H1 (cell line): ENCODE data around the gene OR52W1. TPM values are rescaled to one million over a fixed set of nuclear protein-coding genes. Genes with fewer than 3 reads are reported as not detected.

Experiments used
- CTCF ChIA-PET: fragments of 300-600 bp; sonication (Branson Sonifier 250); formaldehyde crosslinking; loops from one replicate; lab custom pipeline; 2021; ENCODE audit not compliant: partially characterized antibody; lab: Charles Lee
- POLR2A ChIA-PET: fragments of 300-600 bp; sonication (Branson Sonifier 250); formaldehyde crosslinking; loops from one replicate; lab custom pipeline; 2021; ENCODE audit warnings: inconsistent platforms; ENCODE audit not compliant: partially characterized antibody; lab: Charles Lee
- DNase-seq, 2 experiments: peaks; one replicate each; pipeline versions ENCODE4 v3.0.0 to v3.0.0-alpha.2; 2010 to 2022; ENCODE audit warnings: low spot score in 2 of 2, low read depth in 1 of 2, mixed read lengths in 1 of 2
- FAIRE-seq: peaks from 2 replicates; lab custom pipeline; 2011; peaks lifted over from hg19 to GRCh38; lab: Jason Lieb, UNC
- H2AFZ ChIP-seq: 2 replicates; pipeline ENCODE4 v1.8.1; 2012; ENCODE audit warnings: low read length, inconsistent platforms
- H2AK5ac ChIP-seq: 2 replicates; pipeline ENCODE4 v1.6.1; 2013; ENCODE audit warnings: low read depth, low read length
- H2BK120ac ChIP-seq: replicated peaks from 2 replicates; pipeline ENCODE3; 2013; ENCODE audit warnings: low read depth, low read length, inconsistent platforms
- H2BK12ac ChIP-seq: 2 replicates; pipeline ENCODE4 v1.6.1; 2013; ENCODE audit warnings: low read depth, low read length
- H2BK15ac ChIP-seq: 2 replicates; pipeline ENCODE4 v1.6.1; 2013; ENCODE audit warnings: low read length
- H2BK20ac ChIP-seq: 2 replicates; pipeline ENCODE4 v1.6.1; 2013; ENCODE audit warnings: low read length
- H2BK5ac ChIP-seq: 2 replicates; pipeline ENCODE4 v1.6.1; 2013; ENCODE audit warnings: low read depth, low read length
- H3K14ac ChIP-seq: 2 replicates; pipeline ENCODE4 v1.6.1; 2013; ENCODE audit warnings: inconsistent platforms; ENCODE audit not compliant: insufficient read length
- H3K18ac ChIP-seq: 2 replicates; pipeline ENCODE4 v1.6.1; 2013; ENCODE audit warnings: low read length; ENCODE audit errors: extremely low read depth
- H3K23ac ChIP-seq: 2 replicates; pipeline ENCODE4 v1.6.1; 2013; ENCODE audit warnings: inconsistent platforms; ENCODE audit not compliant: insufficient read length
- H3K23me2 ChIP-seq: 2 replicates; pipeline ENCODE4 v1.6.1; 2013; ENCODE audit warnings: low read depth, low read length
- H3K27ac ChIP-seq: 2 replicates; pipeline ENCODE4 v1.6.1; 2011; ENCODE audit warnings: low read depth, low read length, inconsistent platforms
- H3K27me3 ChIP-seq, 4 experiments: replicated peaks in 1 of 4; 1 replicate in 1 of 4; 2 replicates in 3 of 4; pipeline versions ENCODE4 v1.6.1 to v1.8.1; 2011 to 2013; ENCODE audit warnings: low read length in 3 of 4, mild to moderate bottlenecking in 3 of 4, inconsistent platforms in 2 of 4, mixed read lengths in 2 of 4, moderate library complexity in 1 of 4; ENCODE audit not compliant: control insufficient read depth in 3 of 4, insufficient read depth in 3 of 4; ENCODE audit errors: extremely low read depth in 1 of 4
- H3K36me3 ChIP-seq, 4 experiments: 2 replicates each; pipeline versions ENCODE4 v1.6.1 to v1.8.1; 2011 to 2013; ENCODE audit warnings: mild to moderate bottlenecking in 4 of 4, low read length in 3 of 4, moderate library complexity in 2 of 4, control low read depth in 1 of 4, inconsistent platforms in 1 of 4; ENCODE audit not compliant: insufficient read depth in 4 of 4, control insufficient read depth in 2 of 4
- H3K4ac ChIP-seq: replicated peaks from 2 replicates; pipeline ENCODE3; 2013; ENCODE audit warnings: low read length, low read depth, mixed read lengths, inconsistent platforms; ENCODE audit not compliant: insufficient read length
- H3K4me1 ChIP-seq, 4 experiments: replicated peaks in 1 of 4; 1 replicate in 1 of 4; 2 replicates in 3 of 4; pipeline versions ENCODE4 v1.6.1 to v1.8.1; 2011 to 2013; ENCODE audit warnings: low read length in 3 of 4, inconsistent platforms in 2 of 4, mixed read lengths in 1 of 4; ENCODE audit not compliant: insufficient read depth in 4 of 4, control insufficient read depth in 3 of 4
- H3K4me2 ChIP-seq, 2 experiments: 2 replicates each; pipeline versions ENCODE4 v1.6.1 to v1.8.1; 2011 to 2013; ENCODE audit warnings: low read depth in 2 of 2, low read length in 2 of 2, control low read depth in 1 of 2, inconsistent platforms in 1 of 2, mild to moderate bottlenecking in 1 of 2; ENCODE audit not compliant: insufficient read depth in 1 of 2
- H3K4me3 ChIP-seq, 4 experiments: fragments of 200-600, 300-600 bp in 1 of 4; sonication (generic), shearing (Covaris generic), sonication (Bioruptor Twin) in 1 of 4; 2 replicates each; pipeline versions ENCODE4 v1.5.1 to v1.8.1; 2011 to 2016; ENCODE audit warnings: low read length in 4 of 4, low read depth in 3 of 4, control low read depth in 2 of 4, inconsistent platforms in 2 of 4, mild to moderate bottlenecking in 2 of 4, mixed read lengths in 1 of 4, moderate library complexity in 1 of 4; ENCODE audit not compliant: insufficient read depth in 2 of 4; ENCODE audit errors: extremely low read depth in 1 of 4
- H3K56ac ChIP-seq: replicated peaks from 2 replicates; pipeline ENCODE3; 2013; ENCODE audit warnings: low read depth, mild to moderate bottlenecking, mixed read lengths, low read length, inconsistent platforms; ENCODE audit not compliant: insufficient read length
- H3K79me1 ChIP-seq: 2 replicates; pipeline ENCODE4 v1.6.1; 2013; ENCODE audit warnings: low read depth, low read length, control low read depth
- H3K79me2 ChIP-seq, 2 experiments: 2 replicates each; pipeline versions ENCODE4 v1.6.1 to v1.8.1; 2012 to 2013; ENCODE audit warnings: low read length in 2 of 2, mild to moderate bottlenecking in 2 of 2, inconsistent platforms in 1 of 2; ENCODE audit not compliant: insufficient read depth in 2 of 2, control insufficient read depth in 1 of 2
- H3K9ac ChIP-seq, 4 experiments: replicated peaks in 1 of 4; 1 replicate in 1 of 4; 2 replicates in 3 of 4; pipeline versions ENCODE4 v1.6.1 to v1.8.1; 2011 to 2013; ENCODE audit warnings: low read depth in 3 of 4, low read length in 3 of 4, control low read depth in 2 of 4, mild to moderate bottlenecking in 2 of 4, moderate library complexity in 2 of 4, inconsistent platforms in 1 of 4; ENCODE audit errors: extremely low read depth in 1 of 4
- H3K9me3 ChIP-seq, 2 experiments: 2 replicates each; pipeline versions ENCODE4 v1.6.1 to v1.8.1; 2012 to 2013; ENCODE audit warnings: mild to moderate bottlenecking in 2 of 2, moderate library complexity in 2 of 2, control low read depth in 1 of 2, inconsistent platforms in 1 of 2, low read depth in 1 of 2, low read length in 1 of 2, mixed read lengths in 1 of 2; ENCODE audit not compliant: insufficient read depth in 2 of 2
- H4K20me1 ChIP-seq, 2 experiments: replicated peaks in 1 of 2; 2 replicates each; pipeline versions ENCODE3 to v1.8.1; 2011 to 2013; ENCODE audit warnings: inconsistent platforms in 2 of 2, low read length in 2 of 2, mild to moderate bottlenecking in 1 of 2; ENCODE audit not compliant: insufficient read depth in 2 of 2, control insufficient read depth in 1 of 2
- H4K5ac ChIP-seq: 2 replicates; pipeline ENCODE4 v1.6.1; 2013; ENCODE audit warnings: low read length, low read depth, mixed read lengths, inconsistent platforms; ENCODE audit not compliant: insufficient read length
- H4K8ac ChIP-seq: 2 replicates; pipeline ENCODE4 v1.8.0; 2013; ENCODE audit warnings: mild to moderate bottlenecking, moderate library complexity, low read length, inconsistent platforms; ENCODE audit not compliant: insufficient read depth; ENCODE audit errors: extremely low read depth
- H4K91ac ChIP-seq: replicated peaks from 2 replicates; pipeline ENCODE3; 2013; ENCODE audit warnings: low read length, mixed read lengths, inconsistent platforms; ENCODE audit not compliant: insufficient read length
- BCL11A ChIP-seq, 2 experiments: IDR thresholded peaks; one replicate each; pipeline ENCODE4 v1.6.1; 2011; ENCODE audit warnings: low read depth in 2 of 2, low read length in 2 of 2, mild to moderate bottlenecking in 2 of 2
- EGR1 ChIP-seq: IDR thresholded peaks from 2 replicates; pipeline ENCODE4 v1.6.1; 2011; ENCODE audit warnings: low read depth, low read length, borderline replicate concordance
- GTF2F1 ChIP-seq: IDR thresholded peaks from 2 replicates; pipeline ENCODE4 v1.6.1; 2012; ENCODE audit warnings: low read depth, low read length, improper control_type of control experiment, borderline replicate concordance
- NRF1 ChIP-seq: IDR thresholded peaks from 2 replicates; pipeline ENCODE4 v1.6.1; 2011; ENCODE audit warnings: mild to moderate bottlenecking, low read depth, low read length, improper control_type of control experiment
- RBBP5 ChIP-seq: IDR thresholded peaks from 2 replicates; pipeline ENCODE4 v1.7.1; 2012; ENCODE audit warnings: low read depth, mild to moderate bottlenecking, inconsistent platforms, low read length, moderate library complexity, borderline replicate concordance
- RNF2 ChIP-seq: fragments of 200-900, 300-1000 bp; sonication (generic); IDR thresholded peaks from 2 replicates; pipeline ENCODE4 v1.7.1; 2016; ENCODE audit warnings: borderline replicate concordance, low read depth, mild to moderate bottlenecking, antibody characterized with exemption, low read length; ENCODE audit not compliant: poor library complexity, severe bottlenecking; ENCODE audit errors: missing control alignments
- SAP30 ChIP-seq: fragments of 300-600 bp; sonication (generic); IDR thresholded peaks from 2 replicates; pipeline ENCODE4 v1.7.1; 2012; ENCODE audit warnings: low read length, moderate library complexity, mild to moderate bottlenecking, inconsistent platforms; ENCODE audit not compliant: insufficient read depth, insufficient replicate concordance
- SUZ12 ChIP-seq: fragments of 200-600 bp; sonication (generic); IDR thresholded peaks from 2 replicates; pipeline ENCODE4 v1.6.1; 2012; ENCODE audit warnings: mild to moderate bottlenecking, inconsistent platforms, low read length, moderate library complexity, mixed read lengths
- WGBS, 2 experiments: shearing (Covaris generic) in 1 of 2; methylation state at CpG; one replicate each; pipeline versions ENCODE4 v1.1.6 to v1.1.7; 2013 to 2015; ENCODE audit warnings: low lambda C conversion rate in 2 of 2, mixed read lengths in 2 of 2, inconsistent platforms in 1 of 2, low coverage in 1 of 2, missing lambda C conversion rate in 1 of 2; ENCODE audit not compliant: insufficient replicate concordance in 2 of 2, insufficient coverage in 1 of 2, insufficient read length in 1 of 2; ENCODE audit errors: extremely low coverage in 1 of 2, missing lambda C conversion rate in 1 of 2; 5-methylcytosine and 5-hydroxymethylcytosine counted together
- polyA plus RNA-seq, 7 experiments: library from polyadenylated mRNA; depleted of rRNA in 3 of 7; stranded (reverse) in 5 of 7; unstranded in 2 of 7; fragments of >200 nt in 5 of 7; fragments of 200-250 nt in 2 of 7; gene quantifications; 1 replicate in 5 of 7; 2 replicates in 1 of 7; 4 replicates in 1 of 7; pipeline versions ENCODE4 v1.2.1 to v1.2.3, GENCODE V29; 2011 to 2013; ENCODE audit warnings: missing spikeins in 2 of 7, mixed read lengths in 2 of 7
- total RNA-seq: library from RNA; stranded (reverse); fragmentation: NEBNext Ultra II Directional; extraction: Animal tissue kit (Norgen Biotek cat#: 25700); gene quantifications from 2 replicates; pipeline ENCODE4 v1.2.1, GENCODE V29; 2021

OR52W1 gene
- total and polyA plus RNA-seq, 2 of the 8 experiments (the other 6 are each of a cell fraction or from before 2014, with no cell fraction given) = not detected

DNA sequence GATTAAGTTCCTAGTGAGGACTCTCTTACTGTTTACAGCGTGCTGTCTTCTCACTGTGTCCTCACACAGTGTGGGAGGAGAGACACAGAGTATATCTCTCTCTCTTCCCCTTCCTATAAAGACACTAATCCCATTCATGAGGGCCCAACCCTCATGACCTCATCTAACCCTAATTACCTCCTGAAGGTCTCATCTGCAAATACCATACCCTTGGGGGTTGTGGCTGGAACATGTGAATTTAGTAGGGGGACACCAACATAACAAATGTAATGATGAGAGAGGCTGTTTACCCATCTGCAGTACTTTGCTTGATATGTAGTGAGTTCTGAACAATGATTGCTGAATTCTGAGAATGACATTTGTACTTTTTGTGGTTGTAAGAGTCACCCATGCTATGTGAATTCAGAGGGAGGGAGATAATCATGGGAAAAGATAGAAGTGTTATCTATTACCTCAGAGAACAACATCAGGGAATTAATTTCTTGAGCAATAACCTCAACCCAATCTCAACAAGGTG lies 4.9 kb upstream of the OR52W1 start:
- Histone ChIP-seq H4K8ac (no peak overlapping the region), H3K4me3 (no peak overlapping the region), H2AFZ (no peak overlapping the region), H2AK5ac (no peak overlapping the region), H4K91ac (no peak overlapping the region), H3K4ac (no peak overlapping the region), H3K18ac (no peak overlapping the region), H2BK120ac (no peak overlapping the region), H3K36me3 (no peaks in the 10 kb centered on the region), H2BK15ac (no peak overlapping the region), H3K79me1 (no peaks in the 10 kb centered on the region), H4K5ac (no peak overlapping the region), H2BK5ac (no peak overlapping the region), H2BK20ac (no peak overlapping the region), H3K27ac (no peak overlapping the region), H3K4me2 (no peak overlapping the region), H3K9ac (no peak overlapping the region), H3K79me2 (no peaks in the 10 kb centered on the region), H3K4me1 (no peaks in the 10 kb centered on the region), H3K23me2 (no peaks in the 10 kb centered on the region), H3K27me3 (no peaks in the 10 kb centered on the region), H3K14ac (no peak overlapping the region), H2BK12ac (no peak overlapping the region), H3K56ac (no peak overlapping the region), H3K9me3 (no peaks in the 10 kb centered on the region), H3K23ac (no peak overlapping the region), H4K20me1 (no peaks in the 10 kb centered on the region)
- ChIA-PET CTCF (no interaction called here), POLR2A (no interaction called here)
- FAIRE-seq (no peak), DNase-seq (no peak)
- WGBS, 2 experiments = 69% methylated on average over 1 of the region's 1 CpG; no CpG with 5 or more reads in 1 of the 2 experiments
- TF ChIP-seq BCL11A (IDR thresholded peaks at IDR 0.05; ENCODE audit: low read depth in 2 of 2, low read length in 2 of 2) (no peak), EGR1 (no peak), NRF1 (no peak), GTF2F1 (no peak), RBBP5 (no peak), SAP30 (no peak), SUZ12 (no peak), RNF2 (no peak)
